ENCODE measurements around the gene PCGF5. TPM values are rescaled to one million over a fixed set of nuclear protein-coding genes. Genes with fewer than 3 reads are reported as not detected.

PCGF5 gene
- total and polyA plus RNA-seq, 8 donors = 19.7 to 47.2 (median 21.4) TPM

GRCh38 chr10:91208642-91209041, 11.8 kb upstream of the PCGF5 start:
- intact Hi-C loops (cut with DNase I) = no loop called here
- H3K9me3 ChIP-seq = no peaks in the 10 kb centered on the region
- no peak for DNase-seq
- no peaks in the 10 kb centered on the region for H3K27me3 ChIP-seq
- no peak overlapping the region for H3K27ac ChIP-seq
- H3K4me3 ChIP-seq = no peak overlapping the region
- ATAC-seq = no peak
- no peaks in the 10 kb centered on the region for H3K36me3 ChIP-seq
- H3K4me1 ChIP-seq = no peaks in the 10 kb centered on the region
- TF ChIP-seq, protein P1, sequence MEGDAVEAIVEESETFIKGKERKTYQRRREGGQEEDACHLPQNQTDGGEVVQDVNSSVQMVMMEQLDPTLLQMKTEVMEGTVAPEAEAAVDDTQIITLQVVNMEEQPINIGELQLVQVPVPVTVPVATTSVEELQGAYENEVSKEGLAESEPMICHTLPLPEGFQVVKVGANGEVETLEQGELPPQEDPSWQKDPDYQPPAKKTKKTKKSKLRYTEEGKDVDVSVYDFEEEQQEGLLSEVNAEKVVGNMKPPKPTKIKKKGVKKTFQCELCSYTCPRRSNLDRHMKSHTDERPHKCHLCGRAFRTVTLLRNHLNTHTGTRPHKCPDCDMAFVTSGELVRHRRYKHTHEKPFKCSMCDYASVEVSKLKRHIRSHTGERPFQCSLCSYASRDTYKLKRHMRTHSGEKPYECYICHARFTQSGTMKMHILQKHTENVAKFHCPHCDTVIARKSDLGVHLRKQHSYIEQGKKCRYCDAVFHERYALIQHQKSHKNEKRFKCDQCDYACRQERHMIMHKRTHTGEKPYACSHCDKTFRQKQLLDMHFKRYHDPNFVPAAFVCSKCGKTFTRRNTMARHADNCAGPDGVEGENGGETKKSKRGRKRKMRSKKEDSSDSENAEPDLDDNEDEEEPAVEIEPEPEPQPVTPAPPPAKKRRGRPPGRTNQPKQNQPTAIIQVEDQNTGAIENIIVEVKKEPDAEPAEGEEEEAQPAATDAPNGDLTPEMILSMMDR (IDR thresholded peaks at IDR 0.05) = no peak

DNA sequence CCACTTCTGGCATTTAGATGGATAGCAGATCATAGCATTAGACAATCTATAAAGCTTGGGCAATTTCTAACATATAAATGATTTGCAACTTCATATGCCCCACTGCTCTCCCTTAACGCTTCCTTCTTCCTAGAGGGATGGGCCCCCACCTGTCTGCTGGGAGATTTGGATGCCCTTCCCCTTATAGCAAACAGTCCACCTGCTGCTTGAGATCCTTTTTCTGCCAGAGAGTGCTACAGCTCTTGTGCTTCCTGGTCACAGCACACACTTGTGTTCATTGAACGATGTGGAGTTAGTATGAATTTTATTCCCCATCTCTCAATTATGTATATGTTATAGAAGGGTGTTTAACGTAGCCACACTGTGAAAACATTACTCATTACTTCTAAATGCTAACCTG, 10.4 kb upstream of the PCGF5 start:
- no peak for ATAC-seq
- no peaks in the 10 kb centered on the region for H3K9me3 ChIP-seq
- no peak overlapping the region for H3K4me3 ChIP-seq
- H3K27ac ChIP-seq = no peak overlapping the region
- TF ChIP-seq, protein P1 (IDR thresholded peaks at IDR 0.05) = no peak
- DNase-seq = no peak
- H3K4me1 ChIP-seq = no peaks in the 10 kb centered on the region
- intact Hi-C loops (cut with DNase I) = loop anchor here in 1 of 2 donors (10.0 kb wide), 1 partner anchor 55 kb away; no protein-coding TSS in a partner anchor
- no peaks in the 10 kb centered on the region for H3K36me3 ChIP-seq
- H3K27me3 ChIP-seq = no peaks in the 10 kb centered on the region

DNA sequence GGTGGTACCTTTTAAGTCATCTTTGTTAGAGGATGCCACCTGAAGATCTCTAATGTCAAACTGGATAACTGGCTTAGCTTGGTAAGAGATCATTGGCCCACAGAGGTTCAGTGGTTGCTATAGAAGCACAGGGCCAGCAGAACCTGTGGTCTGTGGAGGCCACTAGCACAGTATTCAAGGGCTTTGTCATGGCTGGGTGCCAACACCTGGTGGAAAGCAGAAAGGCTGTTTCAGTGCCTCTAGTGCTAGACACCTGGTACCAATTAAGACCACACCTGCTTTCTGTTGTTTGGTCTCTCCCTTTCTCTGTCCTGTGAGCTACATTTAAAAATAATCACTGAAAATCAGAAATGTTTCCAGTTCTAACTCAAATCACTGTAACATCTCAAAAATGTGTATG, 10.0 kb upstream of the PCGF5 start:
- peak in 2 of 4 donors; percentile 50 to 72 for DNase-seq
- H3K4me3 ChIP-seq = no peak overlapping the region
- TF ChIP-seq, protein P1 (IDR thresholded peaks at IDR 0.05) = no peak
- H3K36me3 ChIP-seq = no peaks in the 10 kb centered on the region
- intact Hi-C loops (cut with DNase I) = loop anchor here in 1 of 2 donors (10.0 kb wide), 1 partner anchor 56 kb away; no protein-coding TSS in a partner anchor
- no peaks in the 10 kb centered on the region for H3K27me3 ChIP-seq
- ATAC-seq = peak; percentile 93
- no peaks in the 10 kb centered on the region for H3K4me1 ChIP-seq
- no peaks in the 10 kb centered on the region for H3K9me3 ChIP-seq
- no peak overlapping the region for H3K27ac ChIP-seq

DNA sequence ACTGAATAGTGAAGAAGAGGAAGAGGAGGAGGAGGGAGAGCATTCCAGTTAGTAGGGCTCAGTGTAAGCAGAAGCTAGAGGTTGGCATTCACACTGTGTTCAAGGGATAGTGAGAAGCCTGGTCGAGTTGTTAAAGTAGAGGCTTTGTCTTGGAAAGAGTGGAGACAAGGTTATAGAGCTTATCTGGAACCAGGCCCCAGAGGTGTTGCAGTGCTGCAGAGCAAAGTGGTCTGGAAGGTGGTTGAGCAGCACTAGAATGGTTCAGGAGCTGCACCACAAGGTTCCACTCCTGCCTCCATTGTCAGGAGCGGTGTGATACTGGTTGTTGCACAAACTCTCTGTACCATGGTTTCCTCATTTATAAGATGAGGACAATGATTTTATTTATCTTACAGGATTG, 8.8 kb upstream of the PCGF5 start:
- H3K4me3 ChIP-seq = no peak overlapping the region
- H3K27me3 ChIP-seq = no peaks in the 10 kb centered on the region
- H3K36me3 ChIP-seq = no peaks in the 10 kb centered on the region
- intact Hi-C loops (cut with DNase I) = loop anchor here in 1 of 2 donors (10.0 kb wide), 1 partner anchor 57 kb away; no protein-coding TSS in a partner anchor
- ATAC-seq (no peak), DNase-seq (no peak)
- H3K27ac ChIP-seq = no peak overlapping the region
- H3K4me1 ChIP-seq = no peaks in the 10 kb centered on the region
- no peaks in the 10 kb centered on the region for H3K9me3 ChIP-seq
- TF ChIP-seq, protein P1 (IDR thresholded peaks at IDR 0.05) = no peak

- no peak for DNase-seq
- TF ChIP-seq, protein P1 (IDR thresholded peaks at IDR 0.05) = no peak
- ATAC-seq = no peak
- Histone ChIP-seq H3K36me3 (no peaks in the 10 kb centered on the region), H3K27ac (no peak overlapping the region), H3K27me3 (no peaks in the 10 kb centered on the region), H3K4me1 (peaks cover 0 to 5% of the 10 kb centered on the region in 2 donors), H3K9me3 (no peaks in the 10 kb centered on the region), H3K4me3 (no peak overlapping the region)
- intact Hi-C loops (cut with DNase I) = loop anchor here in 1 of 2 donors (10.0 kb wide), 1 partner anchor 60 kb away; no protein-coding TSS in a partner anchor
Observed at GRCh38 chr10:91214911-91215310, 5.6 kb upstream of the PCGF5 start.

Measured in left lung (tissue), 10 donors.